H1 (cell line): ENCODE data around the gene FOXF1. TPM values are rescaled to one million over a fixed set of nuclear protein-coding genes. Genes with fewer than 3 reads are reported as not detected.

Source experiments
- CTCF ChIA-PET: fragments of 300-600 bp; sonication (Branson Sonifier 250); formaldehyde crosslinking; loops from one replicate; lab custom pipeline; 2021; ENCODE audit not compliant: partially characterized antibody; lab: Charles Lee
- POLR2A ChIA-PET: fragments of 300-600 bp; sonication (Branson Sonifier 250); formaldehyde crosslinking; loops from one replicate; lab custom pipeline; 2021; ENCODE audit warnings: inconsistent platforms; ENCODE audit not compliant: partially characterized antibody; lab: Charles Lee
- DNase-seq, 2 experiments: peaks; one replicate each; pipeline versions ENCODE4 v3.0.0 to v3.0.0-alpha.2; 2010 to 2022; ENCODE audit warnings: low spot score in 2 of 2, low read depth in 1 of 2, mixed read lengths in 1 of 2
- FAIRE-seq: peaks from 2 replicates; lab custom pipeline; 2011; peaks lifted over from hg19 to GRCh38; lab: Jason Lieb, UNC
- H2AFZ ChIP-seq: 2 replicates; pipeline ENCODE4 v1.8.1; 2012; ENCODE audit warnings: low read length, inconsistent platforms
- H2AK5ac ChIP-seq: 2 replicates; pipeline ENCODE4 v1.6.1; 2013; ENCODE audit warnings: low read depth, low read length
- H2BK120ac ChIP-seq: replicated peaks from 2 replicates; pipeline ENCODE3; 2013; ENCODE audit warnings: low read depth, low read length, inconsistent platforms
- H2BK12ac ChIP-seq: 2 replicates; pipeline ENCODE4 v1.6.1; 2013; ENCODE audit warnings: low read depth, low read length
- H2BK15ac ChIP-seq: 2 replicates; pipeline ENCODE4 v1.6.1; 2013; ENCODE audit warnings: low read length
- H2BK20ac ChIP-seq: 2 replicates; pipeline ENCODE4 v1.6.1; 2013; ENCODE audit warnings: low read length
- H2BK5ac ChIP-seq: 2 replicates; pipeline ENCODE4 v1.6.1; 2013; ENCODE audit warnings: low read depth, low read length
- H3K14ac ChIP-seq: 2 replicates; pipeline ENCODE4 v1.6.1; 2013; ENCODE audit warnings: inconsistent platforms; ENCODE audit not compliant: insufficient read length
- H3K18ac ChIP-seq: 2 replicates; pipeline ENCODE4 v1.6.1; 2013; ENCODE audit warnings: low read length; ENCODE audit errors: extremely low read depth
- H3K23ac ChIP-seq: 2 replicates; pipeline ENCODE4 v1.6.1; 2013; ENCODE audit warnings: inconsistent platforms; ENCODE audit not compliant: insufficient read length
- H3K23me2 ChIP-seq: 2 replicates; pipeline ENCODE4 v1.6.1; 2013; ENCODE audit warnings: low read depth, low read length
- H3K27ac ChIP-seq: 2 replicates; pipeline ENCODE4 v1.6.1; 2011; ENCODE audit warnings: low read depth, low read length, inconsistent platforms
- H3K27me3 ChIP-seq, 4 experiments: replicated peaks in 1 of 4; 1 replicate in 1 of 4; 2 replicates in 3 of 4; pipeline versions ENCODE4 v1.6.1 to v1.8.1; 2011 to 2013; ENCODE audit warnings: low read length in 3 of 4, mild to moderate bottlenecking in 3 of 4, inconsistent platforms in 2 of 4, mixed read lengths in 2 of 4, moderate library complexity in 1 of 4; ENCODE audit not compliant: control insufficient read depth in 3 of 4, insufficient read depth in 3 of 4; ENCODE audit errors: extremely low read depth in 1 of 4
- H3K36me3 ChIP-seq, 4 experiments: 2 replicates each; pipeline versions ENCODE4 v1.6.1 to v1.8.1; 2011 to 2013; ENCODE audit warnings: mild to moderate bottlenecking in 4 of 4, low read length in 3 of 4, moderate library complexity in 2 of 4, control low read depth in 1 of 4, inconsistent platforms in 1 of 4; ENCODE audit not compliant: insufficient read depth in 4 of 4, control insufficient read depth in 2 of 4
- H3K4ac ChIP-seq: replicated peaks from 2 replicates; pipeline ENCODE3; 2013; ENCODE audit warnings: low read length, low read depth, mixed read lengths, inconsistent platforms; ENCODE audit not compliant: insufficient read length
- H3K4me1 ChIP-seq, 4 experiments: replicated peaks in 1 of 4; 1 replicate in 1 of 4; 2 replicates in 3 of 4; pipeline versions ENCODE4 v1.6.1 to v1.8.1; 2011 to 2013; ENCODE audit warnings: low read length in 3 of 4, inconsistent platforms in 2 of 4, mixed read lengths in 1 of 4; ENCODE audit not compliant: insufficient read depth in 4 of 4, control insufficient read depth in 3 of 4
- H3K4me2 ChIP-seq, 2 experiments: 2 replicates each; pipeline versions ENCODE4 v1.6.1 to v1.8.1; 2011 to 2013; ENCODE audit warnings: low read depth in 2 of 2, low read length in 2 of 2, control low read depth in 1 of 2, inconsistent platforms in 1 of 2, mild to moderate bottlenecking in 1 of 2; ENCODE audit not compliant: insufficient read depth in 1 of 2
- H3K4me3 ChIP-seq, 4 experiments: fragments of 200-600, 300-600 bp in 1 of 4; sonication (generic), shearing (Covaris generic), sonication (Bioruptor Twin) in 1 of 4; 2 replicates each; pipeline versions ENCODE4 v1.5.1 to v1.8.1; 2011 to 2016; ENCODE audit warnings: low read length in 4 of 4, low read depth in 3 of 4, control low read depth in 2 of 4, inconsistent platforms in 2 of 4, mild to moderate bottlenecking in 2 of 4, mixed read lengths in 1 of 4, moderate library complexity in 1 of 4; ENCODE audit not compliant: insufficient read depth in 2 of 4; ENCODE audit errors: extremely low read depth in 1 of 4
- H3K56ac ChIP-seq: replicated peaks from 2 replicates; pipeline ENCODE3; 2013; ENCODE audit warnings: low read depth, mild to moderate bottlenecking, mixed read lengths, low read length, inconsistent platforms; ENCODE audit not compliant: insufficient read length
- H3K79me1 ChIP-seq: 2 replicates; pipeline ENCODE4 v1.6.1; 2013; ENCODE audit warnings: low read depth, low read length, control low read depth
- H3K79me2 ChIP-seq, 2 experiments: 2 replicates each; pipeline versions ENCODE4 v1.6.1 to v1.8.1; 2012 to 2013; ENCODE audit warnings: low read length in 2 of 2, mild to moderate bottlenecking in 2 of 2, inconsistent platforms in 1 of 2; ENCODE audit not compliant: insufficient read depth in 2 of 2, control insufficient read depth in 1 of 2
- H3K9ac ChIP-seq, 4 experiments: replicated peaks in 1 of 4; 1 replicate in 1 of 4; 2 replicates in 3 of 4; pipeline versions ENCODE4 v1.6.1 to v1.8.1; 2011 to 2013; ENCODE audit warnings: low read depth in 3 of 4, low read length in 3 of 4, control low read depth in 2 of 4, mild to moderate bottlenecking in 2 of 4, moderate library complexity in 2 of 4, inconsistent platforms in 1 of 4; ENCODE audit errors: extremely low read depth in 1 of 4
- H3K9me3 ChIP-seq, 2 experiments: 2 replicates each; pipeline versions ENCODE4 v1.6.1 to v1.8.1; 2012 to 2013; ENCODE audit warnings: mild to moderate bottlenecking in 2 of 2, moderate library complexity in 2 of 2, control low read depth in 1 of 2, inconsistent platforms in 1 of 2, low read depth in 1 of 2, low read length in 1 of 2, mixed read lengths in 1 of 2; ENCODE audit not compliant: insufficient read depth in 2 of 2
- H4K20me1 ChIP-seq, 2 experiments: replicated peaks in 1 of 2; 2 replicates each; pipeline versions ENCODE3 to v1.8.1; 2011 to 2013; ENCODE audit warnings: inconsistent platforms in 2 of 2, low read length in 2 of 2, mild to moderate bottlenecking in 1 of 2; ENCODE audit not compliant: insufficient read depth in 2 of 2, control insufficient read depth in 1 of 2
- H4K5ac ChIP-seq: 2 replicates; pipeline ENCODE4 v1.6.1; 2013; ENCODE audit warnings: low read length, low read depth, mixed read lengths, inconsistent platforms; ENCODE audit not compliant: insufficient read length
- H4K8ac ChIP-seq: 2 replicates; pipeline ENCODE4 v1.8.0; 2013; ENCODE audit warnings: mild to moderate bottlenecking, moderate library complexity, low read length, inconsistent platforms; ENCODE audit not compliant: insufficient read depth; ENCODE audit errors: extremely low read depth
- H4K91ac ChIP-seq: replicated peaks from 2 replicates; pipeline ENCODE3; 2013; ENCODE audit warnings: low read length, mixed read lengths, inconsistent platforms; ENCODE audit not compliant: insufficient read length
- ASH2L ChIP-seq: fragments of 200-600, 300-600 bp; sonication (generic); IDR thresholded peaks from one replicate; pipeline ENCODE4 v1.7.1; 2017; ENCODE audit warnings: low read length
- BACH1 ChIP-seq: IDR thresholded peaks from 2 replicates; pipeline ENCODE4 v1.6.1; 2012; ENCODE audit warnings: low read length, improper control_type of control experiment
- EZH2 ChIP-seq: fragments of 200-600 bp; sonication (generic); IDR thresholded peaks from 2 replicates; pipeline ENCODE4 v1.7.1; 2012; ENCODE audit warnings: low read depth, mild to moderate bottlenecking, moderate library complexity, low read length, inconsistent platforms; ENCODE audit not compliant: severe bottlenecking
- KDM4A ChIP-seq: IDR thresholded peaks from one replicate; pipeline ENCODE4 v1.7.1; 2012; ENCODE audit warnings: low read depth, mild to moderate bottlenecking, moderate library complexity, low read length, inconsistent platforms; ENCODE audit not compliant: severe bottlenecking
- NANOG ChIP-seq: IDR thresholded peaks from 2 replicates; pipeline ENCODE4 v1.6.1; 2011; ENCODE audit warnings: low read length, low read depth, mild to moderate bottlenecking, inconsistent platforms; ENCODE audit not compliant: insufficient read depth, poor library complexity, severe bottlenecking
- POLR2A ChIP-seq, 2 experiments: IDR thresholded peaks; 1 replicate in 1 of 2; 2 replicates in 1 of 2; pipeline ENCODE4 v1.6.1; 2011; ENCODE audit warnings: low read depth in 2 of 2, low read length in 2 of 2, mild to moderate bottlenecking in 2 of 2; ENCODE audit errors: control extremely low read depth in 1 of 2
- POU5F1 ChIP-seq: IDR thresholded peaks from 2 replicates; pipeline ENCODE4 v1.6.1; 2011; ENCODE audit warnings: low read depth, mild to moderate bottlenecking, low read length, moderate library complexity
- RNF2 ChIP-seq: fragments of 200-900, 300-1000 bp; sonication (generic); IDR thresholded peaks from 2 replicates; pipeline ENCODE4 v1.7.1; 2016; ENCODE audit warnings: borderline replicate concordance, low read depth, mild to moderate bottlenecking, antibody characterized with exemption, low read length; ENCODE audit not compliant: poor library complexity, severe bottlenecking; ENCODE audit errors: missing control alignments
- RXRA ChIP-seq: IDR thresholded peaks from 2 replicates; pipeline ENCODE4 v1.6.1; 2011; ENCODE audit warnings: low read depth, mild to moderate bottlenecking, low read length, moderate library complexity; ENCODE audit not compliant: insufficient read depth
- SIX5 ChIP-seq: IDR thresholded peaks from 2 replicates; pipeline ENCODE4 v1.6.1; 2011; ENCODE audit warnings: mild to moderate bottlenecking, low read depth, low read length
- SP2 ChIP-seq: IDR thresholded peaks from 2 replicates; pipeline ENCODE4 v1.6.1; 2012; ENCODE audit warnings: mild to moderate bottlenecking, low read length, inconsistent platforms
- SRF ChIP-seq: IDR thresholded peaks from 2 replicates; pipeline ENCODE4 v1.6.1; 2011; ENCODE audit warnings: mild to moderate bottlenecking, low read depth, low read length, moderate library complexity
- SUZ12 ChIP-seq: fragments of 200-600 bp; sonication (generic); IDR thresholded peaks from 2 replicates; pipeline ENCODE4 v1.6.1; 2012; ENCODE audit warnings: mild to moderate bottlenecking, inconsistent platforms, low read length, moderate library complexity, mixed read lengths
- YY1 ChIP-seq: IDR thresholded peaks from 2 replicates; pipeline ENCODE4 v1.6.1; 2011; ENCODE audit warnings: low read depth, mild to moderate bottlenecking, low read length
- WGBS, 2 experiments: shearing (Covaris generic) in 1 of 2; methylation state at CpG; one replicate each; pipeline versions ENCODE4 v1.1.6 to v1.1.7; 2013 to 2015; ENCODE audit warnings: low lambda C conversion rate in 2 of 2, mixed read lengths in 2 of 2, inconsistent platforms in 1 of 2, low coverage in 1 of 2, missing lambda C conversion rate in 1 of 2; ENCODE audit not compliant: insufficient replicate concordance in 2 of 2, insufficient coverage in 1 of 2, insufficient read length in 1 of 2; ENCODE audit errors: extremely low coverage in 1 of 2, missing lambda C conversion rate in 1 of 2; 5-methylcytosine and 5-hydroxymethylcytosine counted together
- polyA plus RNA-seq, 7 experiments: library from polyadenylated mRNA; depleted of rRNA in 3 of 7; stranded (reverse) in 5 of 7; unstranded in 2 of 7; fragments of >200 nt in 5 of 7; fragments of 200-250 nt in 2 of 7; gene quantifications; 1 replicate in 5 of 7; 2 replicates in 1 of 7; 4 replicates in 1 of 7; pipeline versions ENCODE4 v1.2.1 to v1.2.3, GENCODE V29; 2011 to 2013; ENCODE audit warnings: missing spikeins in 2 of 7, mixed read lengths in 2 of 7
- total RNA-seq: library from RNA; stranded (reverse); fragmentation: NEBNext Ultra II Directional; extraction: Animal tissue kit (Norgen Biotek cat#: 25700); gene quantifications from 2 replicates; pipeline ENCODE4 v1.2.1, GENCODE V29; 2021

The FOXF1 gene
- total and polyA plus RNA-seq, 2 of the 8 experiments (the other 6 are each of a cell fraction or from before 2014, with no cell fraction given): 0.02 TPM; not detected in 1

- Histone ChIP-seq H4K20me1 (no peaks in the 10 kb centered on the region), H4K91ac (no peak overlapping the region), H3K4ac (no peak overlapping the region), H3K56ac (no peak overlapping the region), H3K4me1 (peaks cover 0 to 7% (median 3%) of the 10 kb centered on the region in 4 experiments; a peak in 4 of 7 replicates), H3K23ac (no peak overlapping the region), H3K14ac (no peak overlapping the region), H2BK5ac (no peak overlapping the region), H3K79me2 (no peaks in the 10 kb centered on the region; a peak in 1 of 4 replicates), H3K27me3 (peaks cover 0 to 7% (median 1%) of the 10 kb centered on the region in 4 experiments; a peak in 3 of 7 replicates), H3K9ac (no peak overlapping the region), H4K5ac (no peak overlapping the region), H2BK12ac (no peak overlapping the region), H2AK5ac (no peak overlapping the region), H4K8ac (no peak overlapping the region), H3K9me3 (no peaks in the 10 kb centered on the region), H3K18ac (no peak overlapping the region), H2BK120ac (no peak overlapping the region), H2BK20ac (no peak overlapping the region), H2BK15ac (no peak overlapping the region), H2AFZ (no peak overlapping the region), H3K27ac (no peak overlapping the region), H3K23me2 (peaks cover 4% of the 10 kb centered on the region; the same call in 1 of the 2 replicates), H3K4me2 (no peak overlapping the region), H3K36me3 (no peaks in the 10 kb centered on the region), H3K4me3 (no peak overlapping the region), H3K79me1 (no peaks in the 10 kb centered on the region; the same call in 1 of the 2 replicates)
- DNase-seq: no peak
- 100% methylated on average over 4 of the region's 4 CpGs; no CpG with 5 or more reads in 1 of the 2 experiments for WGBS, 2 experiments
- ChIA-PET CTCF (interaction anchor here (0.6 to 1.5 kb wide), 6 partner anchors 41 to 721 kb away, joined by 3 to 5 read pairs (median 3); no protein-coding TSS in a partner anchor), POLR2A (no interaction called here)
- TF ChIP-seq EZH2 (no peak), SRF (no peak), SIX5 (no peak), RNF2 (no peak), POU5F1 (no peak), RXRA (no peak), POLR2A (IDR thresholded peaks at IDR 0.05; ENCODE audit: control extremely low read depth in 1 of 2, low read depth in 2 of 2, low read length in 2 of 2) (no peak), KDM4A (no peak), SUZ12 (no peak), ASH2L (no peak), YY1 (no peak), NANOG (no peak), SP2 (no peak), BACH1 (no peak)
- FAIRE-seq: no peak
These were observed 47.3 kb downstream of the FOXF1 start for GRCh38 chr16:86557587-86557986.
